Mesenchymal stem cell (in vitro differentiated cells and primary cell): ENCODE results near the gene PIR.

ENCODE experiments used
- DNase-seq: peaks from one replicate; pipeline ENCODE4 v3.0.0-alpha.2; 2013
- H2AFZ ChIP-seq: one replicate; pipeline ENCODE4 v1.6.1; 2013; ENCODE audit warnings: low read depth, mild to moderate bottlenecking, control low read depth, inconsistent platforms, low read length, moderate library complexity
- H2AK5ac ChIP-seq: 2 replicates; pipeline ENCODE4 v1.6.1; 2013; ENCODE audit warnings: low read length, moderate library complexity, mild to moderate bottlenecking, inconsistent platforms; ENCODE audit not compliant: severe bottlenecking
- H2BK120ac ChIP-seq: one replicate; pipeline ENCODE4 v1.6.1; 2013; ENCODE audit warnings: low read depth, mild to moderate bottlenecking, inconsistent platforms, low read length, moderate library complexity
- H2BK12ac ChIP-seq, 2 experiments: one replicate each; pipeline ENCODE4 v1.6.1; 2013; ENCODE audit warnings: inconsistent platforms in 2 of 2, low read length in 2 of 2, mild to moderate bottlenecking in 2 of 2, moderate library complexity in 2 of 2, control low read depth in 1 of 2
- H2BK15ac ChIP-seq: one replicate; pipeline ENCODE4 v1.6.1; 2013; ENCODE audit warnings: mild to moderate bottlenecking, low read depth, inconsistent platforms; ENCODE audit not compliant: poor library complexity, severe bottlenecking
- H2BK5ac ChIP-seq: 2 replicates; pipeline ENCODE4 v1.6.1; 2013; ENCODE audit warnings: low read depth, mild to moderate bottlenecking, low read length, control low read depth, inconsistent platforms; ENCODE audit not compliant: poor library complexity, severe bottlenecking
- H3K14ac ChIP-seq, 2 experiments: one replicate each; pipeline ENCODE4 v1.6.1; 2013; ENCODE audit warnings: inconsistent platforms in 2 of 2, low read length in 2 of 2, control low read depth in 1 of 2, mild to moderate bottlenecking in 1 of 2, moderate library complexity in 1 of 2
- H3K18ac ChIP-seq, 2 experiments: one replicate each; pipeline ENCODE4 v1.6.1; 2013; ENCODE audit warnings: inconsistent platforms in 2 of 2, low read length in 2 of 2, control low read depth in 1 of 2, low read depth in 1 of 2, mild to moderate bottlenecking in 1 of 2
- H3K23ac ChIP-seq, 2 experiments: one replicate each; pipeline ENCODE4 v1.6.1; 2013; ENCODE audit warnings: inconsistent platforms in 2 of 2, low read length in 2 of 2, mild to moderate bottlenecking in 2 of 2, moderate library complexity in 2 of 2, control low read depth in 1 of 2
- H3K27ac ChIP-seq: 2 replicates; pipeline ENCODE4 v1.5.1; 2013; ENCODE audit warnings: mild to moderate bottlenecking, moderate library complexity, low read length, control low read depth, inconsistent platforms; ENCODE audit not compliant: poor library complexity, severe bottlenecking
- H3K27me3 ChIP-seq, 2 experiments: 2 replicates each; pipeline versions ENCODE4 v1.6.1 to v1.7.0; 2013; ENCODE audit warnings: low read length in 2 of 2, mild to moderate bottlenecking in 2 of 2, moderate library complexity in 2 of 2, control low read depth in 1 of 2, inconsistent platforms in 1 of 2; ENCODE audit not compliant: control insufficient read depth in 1 of 2, insufficient read depth in 1 of 2
- H3K36me3 ChIP-seq, 2 experiments: 2 replicates each; pipeline versions ENCODE4 v1.6.1 to v1.7.0; 2013; ENCODE audit warnings: low read length in 2 of 2, control low read depth in 1 of 2, inconsistent platforms in 1 of 2, low read depth in 1 of 2, mild to moderate bottlenecking in 1 of 2; ENCODE audit not compliant: insufficient read depth in 2 of 2, control insufficient read depth in 1 of 2
- H3K4ac ChIP-seq, 2 experiments: one replicate each; pipeline ENCODE4 v1.6.1; 2013; ENCODE audit warnings: inconsistent platforms in 2 of 2, low read length in 2 of 2, mild to moderate bottlenecking in 2 of 2, moderate library complexity in 2 of 2, control low read depth in 1 of 2, low read depth in 1 of 2
- H3K4me1 ChIP-seq: 2 replicates; pipeline ENCODE4 v1.6.1; 2013; ENCODE audit warnings: low read depth, low read length, control low read depth; ENCODE audit not compliant: control insufficient read depth, insufficient read depth
- H3K4me2 ChIP-seq: 2 replicates; pipeline ENCODE4 v1.6.1; 2013; ENCODE audit warnings: low read length, mild to moderate bottlenecking, inconsistent platforms; ENCODE audit not compliant: poor library complexity, severe bottlenecking
- H3K4me3 ChIP-seq, 2 experiments: 2 replicates each; pipeline versions ENCODE4 v1.5.1 to v1.7.0; 2013; ENCODE audit warnings: low read length in 2 of 2, mild to moderate bottlenecking in 2 of 2, control low read depth in 1 of 2, low read depth in 1 of 2; ENCODE audit not compliant: insufficient read depth in 1 of 2
- H3K79me1 ChIP-seq: replicated peaks from 2 replicates; pipeline ENCODE4 v1.6.1; 2013; ENCODE audit warnings: mild to moderate bottlenecking, control low read depth, low read length, inconsistent platforms; ENCODE audit not compliant: poor library complexity, severe bottlenecking
- H3K9ac ChIP-seq: 2 replicates; pipeline ENCODE4 v1.7.0; 2013; ENCODE audit warnings: mild to moderate bottlenecking, low read length, moderate library complexity
- H3K9me3 ChIP-seq: 2 replicates; pipeline ENCODE4 v1.7.0; 2013; ENCODE audit warnings: mild to moderate bottlenecking, low read length; ENCODE audit not compliant: control insufficient read depth
- H4K8ac ChIP-seq: one replicate; pipeline ENCODE4 v1.6.1; 2013; ENCODE audit warnings: inconsistent platforms, mild to moderate bottlenecking, low read length, moderate library complexity
- H4K91ac ChIP-seq: one replicate; pipeline ENCODE4 v1.6.1; 2013; ENCODE audit warnings: mild to moderate bottlenecking, low read length, inconsistent platforms
- WGBS: methylation state at CpG from one replicate; pipeline ENCODE4 v1.1.7; 2013; ENCODE audit warnings: mixed read lengths; 5-methylcytosine and 5-hydroxymethylcytosine counted together

Gene PIR

DNA sequence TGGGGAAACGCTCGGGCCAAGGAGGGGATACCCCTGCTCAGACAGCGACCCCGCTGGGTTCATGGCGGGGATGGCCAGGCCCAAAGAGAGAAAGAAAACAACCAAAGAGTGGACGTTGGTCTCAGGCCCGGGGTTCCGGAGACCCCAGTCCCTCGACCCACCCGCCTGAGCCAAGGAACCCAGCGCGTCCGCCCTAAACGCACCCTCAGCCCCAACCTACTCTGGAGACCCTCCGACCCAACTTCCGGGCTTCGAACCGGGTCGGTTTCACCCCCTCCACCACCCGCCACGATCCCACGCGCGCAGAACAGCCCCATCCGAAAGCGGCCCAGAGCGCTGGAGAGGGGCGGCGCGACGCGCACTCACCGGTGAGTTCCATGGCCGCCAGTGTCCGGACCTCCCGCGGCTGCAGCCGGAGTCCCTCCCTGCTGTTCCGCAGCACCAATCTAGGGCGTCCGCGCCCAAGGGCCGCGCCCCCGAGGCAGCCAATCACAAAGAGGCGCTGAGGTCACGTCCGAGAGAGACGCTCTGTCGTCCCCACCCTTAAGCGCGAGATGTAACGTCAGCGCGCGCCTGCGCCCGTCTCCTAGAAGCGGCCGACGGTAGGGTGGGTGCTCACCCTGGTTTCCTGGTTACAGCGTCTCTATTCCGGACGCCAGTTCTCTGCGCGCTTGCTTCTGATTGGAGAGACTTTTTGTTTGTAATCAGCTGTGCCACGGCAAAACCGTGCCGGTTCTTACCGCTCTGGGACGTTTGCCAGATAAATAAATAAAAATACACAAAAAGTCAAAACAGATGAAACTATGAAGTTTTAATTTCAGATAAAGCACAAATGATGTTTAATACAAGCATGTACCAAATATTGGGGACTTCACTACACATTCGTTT, 157.8 kb downstream of the PIR start, which contains the start of gene PIGA:
Gene PIGA (minus strand): TSS at position 389 of the 888 bp plus-strand sequence. CDS start 3,593 bp downstream, outside the sequence.
- H3K9me3 ChIP-seq: no peaks in the 10 kb centered on the region
- no peak within 1 kb of the TSS for H2BK5ac ChIP-seq

More for the DNA sequence above, 157.8 kb downstream of the PIR start, which contains the start of gene PIGA:
- H2AFZ ChIP-seq: peak within 1 kb of the TSS; percentile 77
- no peak within 1 kb of the TSS for H2BK15ac ChIP-seq
- no peak within 1 kb of the TSS for H3K27ac ChIP-seq
- no peak within 1 kb of the TSS for H4K8ac ChIP-seq
- H3K4me3 ChIP-seq: peak within 1 kb of the TSS; percentile 86 to 93
- H3K23ac ChIP-seq: no peak within 1 kb of the TSS
- no peak within 1 kb of the TSS for H3K14ac ChIP-seq
- peak within 1 kb of the TSS; percentile 53 for H3K4me2 ChIP-seq
- no peaks in the 10 kb centered on the region for H3K4me1 ChIP-seq
- H3K4ac ChIP-seq: peak within 1 kb of the TSS in 1 of 2 experiments; percentile 61
- peaks cover 5 to 8% of the 10 kb centered on the region in 2 experiments for H3K36me3 ChIP-seq
- peak; percentile 97 for DNase-seq
- under 1% methylated on average over 47 of the region's 72 CpGs for whole genome bisulfite sequencing
- no peak within 1 kb of the TSS for H4K91ac ChIP-seq
- H2BK12ac ChIP-seq: no peak within 1 kb of the TSS
- H2AK5ac ChIP-seq: no peak within 1 kb of the TSS
- H2BK120ac ChIP-seq: no peak within 1 kb of the TSS
- peaks cover 0 to 20% of the 10 kb centered on the region in 2 experiments for H3K27me3 ChIP-seq
- H3K18ac ChIP-seq: peak within 1 kb of the TSS in 1 of 2 experiments; percentile 48
- peak within 1 kb of the TSS; percentile 98 for H3K9ac ChIP-seq
- H3K79me1 ChIP-seq: peaks cover 2% of the 10 kb centered on the region
